Measurements from ENCODE around the gene FCN3. TPM values are rescaled to one million over a fixed set of nuclear protein-coding genes. Genes with fewer than 3 reads are reported as not detected.

Gene FCN3
- total and polyA plus RNA-seq, 2 of the 4 experiments (the other 2 are of a cell fraction) = not detected

DNA sequence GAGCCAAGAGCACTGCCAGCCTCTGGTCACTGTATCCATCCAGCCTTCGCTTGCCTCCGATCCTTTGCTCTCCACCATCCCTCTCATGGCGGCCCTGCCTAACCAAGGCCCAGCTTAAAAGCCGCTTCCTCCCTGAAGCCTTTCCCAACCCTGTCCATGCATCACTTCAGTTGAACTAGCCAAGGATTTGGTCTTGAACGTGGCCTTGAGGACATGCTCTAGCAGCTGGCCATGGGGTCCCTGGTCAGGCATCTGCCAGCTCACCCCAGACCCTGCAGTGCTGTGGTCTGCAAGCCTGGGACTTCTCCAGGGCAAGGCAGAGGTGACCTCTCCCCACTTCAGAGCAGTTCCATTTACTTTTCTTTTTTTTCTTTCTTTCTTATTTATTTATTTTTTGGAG is 37.9 kb downstream of the FCN3 start:
- Histone ChIP-seq H4K8ac (ENCODE audit: low read depth in 2 of 2, low read length in 2 of 2) (no peak overlapping the region), H4K20me1 (ENCODE audit: insufficient read depth, low read length) (peaks cover 13% of the 10 kb centered on the region), H2AK5ac (ENCODE audit: low read depth, low read length) (no peak overlapping the region), H4K5ac (ENCODE audit: low read depth, low read length) (no peak overlapping the region), H3K4me2 (ENCODE audit: low read depth, low read length) (no peak overlapping the region), H3K9me1 (ENCODE audit: insufficient read depth, low read length) (peaks cover 7% of the 10 kb centered on the region; the same call in 1 of the 2 replicates), H3K4ac (ENCODE audit: low read depth, low read length) (no peak overlapping the region), H2AFZ (replicated peaks; ENCODE audit: low read length, poor library complexity) (peak overlapping the region; percentile 33), H3K23ac (ENCODE audit: low read depth, low read length) (no peak overlapping the region), H4K91ac (ENCODE audit: insufficient read depth, low read depth, low read length) (no peak overlapping the region), H3K27me3 (ENCODE audit: control insufficient read depth, insufficient read depth, low read length) (no peaks in the 10 kb centered on the region), H3K9ac (ENCODE audit: low read depth, low read length) (no peak overlapping the region), H3K9me3 (ENCODE audit: control insufficient read depth, insufficient read depth, low read length) (no peaks in the 10 kb centered on the region), H3K27ac (ENCODE audit: insufficient read depth, low read length) (no peak overlapping the region), H3K4me1 (ENCODE audit: control insufficient read depth, insufficient read depth, low read length) (peaks cover 9% of the 10 kb centered on the region), H3K79me1 (ENCODE audit: low read depth in 1 of 2, low read length in 2 of 2) (peaks cover 0 to 10% of the 10 kb centered on the region in 2 experiments; a peak in 2 of 4 replicates), H2AK9ac (replicated peaks; ENCODE audit: low read depth, low read length, poor library complexity) (peak overlapping the region; percentile 3), H2BK15ac (ENCODE audit: low read depth, low read length) (no peak overlapping the region), H3K14ac (replicated peaks; ENCODE audit: low read depth, low read length) (no peak overlapping the region), H3K56ac (ENCODE audit: extremely low read depth, insufficient read depth, low read length) (no peak overlapping the region), H3K18ac (ENCODE audit: low read depth, low read length) (no peak overlapping the region), H2BK20ac (ENCODE audit: low read depth, low read length) (no peak overlapping the region), H3K36me3 (ENCODE audit: control insufficient read depth, insufficient read depth, low read length) (peaks cover 43% of the 10 kb centered on the region), H3K4me3 (ENCODE audit: insufficient read depth, low read depth, low read length) (no peak overlapping the region), H2BK120ac (ENCODE audit: low read depth, low read length) (no peak overlapping the region), H2BK5ac (ENCODE audit: low read depth, low read length, poor library complexity, severe bottlenecking) (no peak overlapping the region)
- ChIA-PET POLR2A (ENCODE audit: unreplicated experiment) (no interaction called here), CTCF (no interaction called here)
- dilution Hi-C loops (cut with HindIII; ENCODE audit: low sequenced_read_pairs, unreplicated experiment) (no loop called here), in situ Hi-C loops (cut with MboI; ENCODE audit: low sequenced_read_pairs) (no loop called here), intact Hi-C loops (cut with micrococcal nuclease) (no loop called here)
- no CpG with 5 or more reads among the region's 5 CpGs for WGBS, 2 experiments (ENCODE audit: extremely low coverage in 2 of 2, insufficient read length in 1 of 2)
- DNase-seq (no peak), ATAC-seq (ENCODE audit: low read depth) (no peak)
- BruUV-seq (replicated peaks) = no TSS peak
- TF ChIP-seq RFX5 (IDR thresholded peaks at IDR 0.05; ENCODE audit: low read depth, low read length) (no peak), CHD1 (IDR thresholded peaks at IDR 0.05; ENCODE audit: low read depth, low read length) (no peak), RAD21 (IDR thresholded peaks at IDR 0.05; ENCODE audit: low read length) (no peak), MAFK (IDR thresholded peaks at IDR 0.05; ENCODE audit: low read depth, low read length) (no peak), NFE2L2 (IDR thresholded peaks at IDR 0.05; ENCODE audit: low read depth, low read length) (no peak), MXI1 (IDR thresholded peaks at IDR 0.05; ENCODE audit: borderline replicate concordance, low read depth, low read length) (no peak), CEBPB (IDR thresholded peaks at IDR 0.05; ENCODE audit: low read depth, low read length) (no peak), BHLHE40 (IDR thresholded peaks at IDR 0.05; ENCODE audit: low read depth, low read length) (no peak), SMC3 (IDR thresholded peaks at IDR 0.05; ENCODE audit: low read depth, low read length) (no peak), FOS (IDR thresholded peaks at IDR 0.05; ENCODE audit: low read depth, low read length) (no peak), POLR2A (IDR thresholded peaks at IDR 0.05; ENCODE audit: low read depth, low read length) (no peak), RCOR1 (IDR thresholded peaks at IDR 0.05; ENCODE audit: insufficient replicate concordance, low read length) (no peak), MAZ (IDR thresholded peaks at IDR 0.05; ENCODE audit: borderline replicate concordance, low read depth, low read length) (no peak)
- TF ChIP-seq, protein P1, sequence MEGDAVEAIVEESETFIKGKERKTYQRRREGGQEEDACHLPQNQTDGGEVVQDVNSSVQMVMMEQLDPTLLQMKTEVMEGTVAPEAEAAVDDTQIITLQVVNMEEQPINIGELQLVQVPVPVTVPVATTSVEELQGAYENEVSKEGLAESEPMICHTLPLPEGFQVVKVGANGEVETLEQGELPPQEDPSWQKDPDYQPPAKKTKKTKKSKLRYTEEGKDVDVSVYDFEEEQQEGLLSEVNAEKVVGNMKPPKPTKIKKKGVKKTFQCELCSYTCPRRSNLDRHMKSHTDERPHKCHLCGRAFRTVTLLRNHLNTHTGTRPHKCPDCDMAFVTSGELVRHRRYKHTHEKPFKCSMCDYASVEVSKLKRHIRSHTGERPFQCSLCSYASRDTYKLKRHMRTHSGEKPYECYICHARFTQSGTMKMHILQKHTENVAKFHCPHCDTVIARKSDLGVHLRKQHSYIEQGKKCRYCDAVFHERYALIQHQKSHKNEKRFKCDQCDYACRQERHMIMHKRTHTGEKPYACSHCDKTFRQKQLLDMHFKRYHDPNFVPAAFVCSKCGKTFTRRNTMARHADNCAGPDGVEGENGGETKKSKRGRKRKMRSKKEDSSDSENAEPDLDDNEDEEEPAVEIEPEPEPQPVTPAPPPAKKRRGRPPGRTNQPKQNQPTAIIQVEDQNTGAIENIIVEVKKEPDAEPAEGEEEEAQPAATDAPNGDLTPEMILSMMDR (conservative IDR thresholded peaks at IDR 0.05; ENCODE audit: low read depth, low read length) = no peak
- TF ChIP-seq, protein P2, sequence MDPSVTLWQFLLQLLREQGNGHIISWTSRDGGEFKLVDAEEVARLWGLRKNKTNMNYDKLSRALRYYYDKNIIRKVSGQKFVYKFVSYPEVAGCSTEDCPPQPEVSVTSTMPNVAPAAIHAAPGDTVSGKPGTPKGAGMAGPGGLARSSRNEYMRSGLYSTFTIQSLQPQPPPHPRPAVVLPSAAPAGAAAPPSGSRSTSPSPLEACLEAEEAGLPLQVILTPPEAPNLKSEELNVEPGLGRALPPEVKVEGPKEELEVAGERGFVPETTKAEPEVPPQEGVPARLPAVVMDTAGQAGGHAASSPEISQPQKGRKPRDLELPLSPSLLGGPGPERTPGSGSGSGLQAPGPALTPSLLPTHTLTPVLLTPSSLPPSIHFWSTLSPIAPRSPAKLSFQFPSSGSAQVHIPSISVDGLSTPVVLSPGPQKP (IDR thresholded peaks at IDR 0.05; ENCODE audit: borderline replicate concordance, low read depth, low read length) = no peak
- TF ChIP-seq, protein P3, sequence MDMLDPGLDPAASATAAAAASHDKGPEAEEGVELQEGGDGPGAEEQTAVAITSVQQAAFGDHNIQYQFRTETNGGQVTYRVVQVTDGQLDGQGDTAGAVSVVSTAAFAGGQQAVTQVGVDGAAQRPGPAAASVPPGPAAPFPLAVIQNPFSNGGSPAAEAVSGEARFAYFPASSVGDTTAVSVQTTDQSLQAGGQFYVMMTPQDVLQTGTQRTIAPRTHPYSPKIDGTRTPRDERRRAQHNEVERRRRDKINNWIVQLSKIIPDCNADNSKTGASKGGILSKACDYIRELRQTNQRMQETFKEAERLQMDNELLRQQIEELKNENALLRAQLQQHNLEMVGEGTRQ (IDR thresholded peaks at IDR 0.05; ENCODE audit: low read depth, low read length) = no peak
